Stimulated activated effector memory CD8-positive, alpha-beta T cell treated with anti-CD3 and anti-CD28 coated beads, Interleukin-12 subunit alpha, Interleukin-12 subunit beta, amount 100 ng/mL, for 72 hours (primary cell): ENCODE results near the gene EPG5.

Source experiments
- ATAC-seq: fragments of 150-1000 bp; cut with Tn5 transposase; 2 replicates; pipeline ENCODE4 v1.10.0; 2021
- DNase-seq, 2 donors: peaks; one replicate each; pipeline ENCODE4 v3.0.0; 2021 to 2022; ENCODE audit warnings: low spot score in 2 of 2
- H3K27ac Mint-ChIP-seq: one replicate; pipeline ENCODE4 v1.8.0; 2022; ENCODE audit warnings: mild to moderate bottlenecking, mixed read lengths
- H3K36me3 Mint-ChIP-seq: one replicate; pipeline ENCODE4 v1.8.0; 2022; ENCODE audit warnings: mild to moderate bottlenecking, mixed read lengths
- H3K4me1 Mint-ChIP-seq: one replicate; pipeline ENCODE4 v1.8.0; 2022; ENCODE audit warnings: mixed read lengths
- H3K4me3 Mint-ChIP-seq: one replicate; pipeline ENCODE4 v1.8.0; 2022; ENCODE audit warnings: mild to moderate bottlenecking, mixed read lengths
- H3K9me3 Mint-ChIP-seq: one replicate; pipeline ENCODE4 v1.8.0; 2022; ENCODE audit warnings: mixed read lengths

EPG5 gene

DNA sequence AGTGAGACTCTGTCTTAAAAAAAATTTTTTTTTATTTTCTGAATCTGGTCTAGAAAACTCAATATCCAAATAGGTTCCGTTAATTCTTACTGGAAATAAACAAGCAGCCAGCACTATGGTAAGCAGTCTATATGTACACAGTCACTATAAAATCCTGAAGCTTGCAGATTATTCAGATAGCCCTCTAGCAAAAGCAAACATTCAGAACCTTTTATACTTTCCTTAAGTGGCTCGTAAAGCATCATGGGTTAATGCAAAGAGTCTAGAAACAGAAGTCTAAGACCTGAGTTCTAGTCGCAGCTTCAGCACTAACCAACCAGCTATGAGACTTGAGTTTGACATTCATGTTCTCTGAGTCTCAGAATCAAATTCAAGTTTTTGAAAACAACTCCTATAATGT lies 89.7 kb downstream of the EPG5 start:
- ATAC-seq, result no peak
- H3K4me3 Mint-ChIP-seq, result no peak overlapping the region
- H3K27ac Mint-ChIP-seq, result no peak overlapping the region
- H3K9me3 Mint-ChIP-seq, result peaks cover 15% of the 10 kb centered on the region
- no peak for DNase-seq
- peaks cover 37% of the 10 kb centered on the region for H3K4me1 Mint-ChIP-seq
- H3K36me3 Mint-ChIP-seq, result peaks cover 86% of the 10 kb centered on the region

DNA sequence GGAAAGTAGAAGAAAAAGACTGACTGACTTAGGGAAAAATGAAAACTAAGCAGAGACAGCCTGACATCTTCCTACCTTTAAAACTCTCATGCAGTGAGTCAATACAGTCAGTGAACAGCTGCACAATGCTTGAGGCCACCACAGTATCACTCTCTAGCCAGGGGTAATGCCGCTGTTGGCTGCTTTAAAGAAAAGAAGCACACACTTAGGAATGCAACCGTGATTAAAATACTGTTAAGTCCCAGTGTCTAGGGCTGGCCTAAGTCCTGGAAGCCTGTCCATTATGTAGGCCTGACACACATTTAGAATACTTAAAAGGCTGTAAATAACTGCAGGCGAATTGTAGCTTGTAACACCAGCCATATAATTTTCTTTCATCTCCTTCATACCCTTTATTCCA lies 91.0 kb downstream of the EPG5 start:
- peaks cover 44% of the 10 kb centered on the region for H3K4me1 Mint-ChIP-seq
- peaks cover 86% of the 10 kb centered on the region for H3K36me3 Mint-ChIP-seq
- DNase-seq (no peak), ATAC-seq (no peak)
- H3K9me3 Mint-ChIP-seq, result peaks cover 15% of the 10 kb centered on the region
- H3K4me3 Mint-ChIP-seq, result no peak overlapping the region
- no peak overlapping the region for H3K27ac Mint-ChIP-seq

DNA sequence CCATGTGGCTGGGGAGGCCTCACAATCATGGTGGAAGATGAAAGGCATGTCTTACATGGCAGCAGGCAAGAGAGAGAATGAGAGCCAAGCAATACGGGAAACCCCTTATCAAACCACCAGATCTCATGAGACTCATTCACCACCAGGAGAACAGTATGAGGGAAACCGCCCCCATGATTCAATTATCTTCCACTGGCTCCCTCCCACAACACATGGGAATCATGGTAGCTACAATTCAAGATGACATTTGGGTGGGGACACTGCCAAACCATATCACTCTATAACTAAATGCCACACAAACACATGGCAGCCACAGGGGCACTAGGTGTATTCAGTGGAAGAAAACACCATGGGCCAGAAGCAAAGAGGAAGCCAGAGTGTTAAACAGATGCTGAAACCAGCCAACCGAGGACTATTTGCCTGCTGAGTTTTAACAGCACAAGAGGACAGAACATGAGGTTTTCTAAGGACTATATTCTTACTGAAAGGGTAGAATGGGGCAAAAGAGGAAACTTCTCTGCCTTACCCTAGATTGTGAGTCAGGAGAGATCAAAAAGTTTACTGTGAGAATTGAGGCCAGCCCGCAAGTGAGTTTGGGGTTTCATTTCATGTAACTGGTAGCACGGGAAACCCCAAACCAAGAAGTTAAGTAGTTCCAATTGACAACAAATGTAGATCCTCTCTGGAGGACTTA lies 92.5 kb downstream of the EPG5 start:
- peak overlapping the region; percentile 91 for H3K27ac Mint-ChIP-seq
- H3K4me1 Mint-ChIP-seq, result peaks cover 36% of the 10 kb centered on the region
- peaks cover 86% of the 10 kb centered on the region for H3K36me3 Mint-ChIP-seq
- DNase-seq (peak; percentile 27 to 80), ATAC-seq (peak; percentile 96)
- peaks cover 15% of the 10 kb centered on the region for H3K9me3 Mint-ChIP-seq
- peak overlapping the region; percentile 26 for H3K4me3 Mint-ChIP-seq

DNA sequence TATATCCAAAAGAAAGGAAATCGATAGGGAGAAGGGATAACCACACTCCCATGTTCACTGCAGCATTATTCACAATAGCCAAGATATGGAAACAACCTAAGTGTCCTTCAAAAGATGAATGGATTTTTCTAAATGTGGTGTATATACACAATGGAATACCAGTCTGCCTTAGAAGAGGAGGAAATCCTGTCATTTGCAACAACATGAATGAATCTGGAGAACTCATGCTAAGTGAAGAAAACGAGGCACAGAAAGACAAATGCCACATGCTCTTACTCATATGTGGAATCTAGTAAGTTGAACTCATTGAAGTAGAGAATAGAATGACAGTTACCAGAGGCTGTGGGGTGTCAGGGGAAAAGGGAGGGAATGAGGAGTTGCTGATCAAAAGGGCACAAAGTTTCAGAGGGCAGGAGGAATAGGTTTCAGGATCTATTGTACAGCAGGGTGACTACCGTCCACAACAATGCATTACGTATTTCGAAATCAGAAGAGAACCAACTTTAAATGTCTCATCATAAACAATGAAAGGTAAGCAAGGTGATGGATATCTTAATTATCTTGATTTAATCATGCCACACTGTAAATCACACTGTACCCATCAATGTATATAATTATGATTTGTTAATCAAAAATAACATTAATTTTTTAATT lies 95.6 kb downstream of the EPG5 start:
- Mint-ChIP-seq H3K27ac (no peak overlapping the region), H3K36me3 (peaks cover 91% of the 10 kb centered on the region)
- ATAC-seq, result no peak

DNA sequence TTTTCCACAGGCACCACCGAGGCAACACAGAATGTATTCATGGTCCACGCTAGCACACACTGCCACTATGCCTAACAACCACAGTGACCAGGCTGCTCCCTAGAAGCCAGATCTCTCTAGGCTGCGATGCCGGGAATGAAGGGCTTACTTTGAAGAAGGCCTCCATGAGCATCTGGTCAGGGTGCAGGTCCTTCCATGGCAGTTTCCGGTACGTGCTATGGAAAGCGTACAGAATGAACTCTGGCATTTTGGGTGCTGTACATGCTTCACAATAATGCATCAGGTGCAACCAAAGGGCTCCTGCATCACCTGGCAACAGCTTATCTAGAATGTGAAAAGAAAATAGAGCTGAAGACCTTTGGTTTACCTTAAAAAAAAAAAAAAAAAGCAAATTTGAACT lies 96.7 kb downstream of the EPG5 start:
- Mint-ChIP-seq H3K27ac (no peak overlapping the region), H3K4me1 (peaks cover 29% of the 10 kb centered on the region), H3K4me3 (no peak overlapping the region), H3K9me3 (peaks cover 14% of the 10 kb centered on the region), H3K36me3 (peaks cover 91% of the 10 kb centered on the region)
- DNase-seq, result no peak
- ATAC-seq, result no peak

More for the DNA sequence above, 95.6 kb downstream of the EPG5 start:
- Mint-ChIP-seq H3K9me3 (peaks cover 15% of the 10 kb centered on the region), H3K4me1 (peaks cover 32% of the 10 kb centered on the region), H3K4me3 (no peak overlapping the region)
- no peak for DNase-seq

DNA sequence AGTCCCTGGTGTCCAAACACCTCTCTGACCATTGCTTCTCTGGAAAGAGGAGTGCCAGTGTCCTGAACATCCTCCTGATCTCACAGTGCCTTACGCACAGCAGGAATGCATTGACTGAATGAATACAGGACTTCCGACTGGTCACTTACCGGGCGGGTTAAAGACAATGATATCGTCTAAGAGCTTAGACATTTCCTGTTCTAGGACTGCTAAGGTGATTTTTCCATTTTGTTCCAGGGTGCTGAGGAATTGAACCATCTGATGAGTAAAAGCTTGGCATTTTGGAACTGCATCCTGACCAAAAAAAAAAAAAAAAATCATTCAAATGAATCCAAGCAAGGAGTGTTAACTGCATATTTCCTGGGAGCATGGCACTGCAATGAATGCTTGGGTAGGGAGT lies 101.7 kb downstream of the EPG5 start:
- DNase-seq (no peak), ATAC-seq (no peak)
- H3K4me1 Mint-ChIP-seq, result no peaks in the 10 kb centered on the region
- no peak overlapping the region for H3K4me3 Mint-ChIP-seq
- H3K27ac Mint-ChIP-seq, result no peak overlapping the region
- H3K9me3 Mint-ChIP-seq, result no peaks in the 10 kb centered on the region
- peaks cover 99% of the 10 kb centered on the region for H3K36me3 Mint-ChIP-seq

DNA sequence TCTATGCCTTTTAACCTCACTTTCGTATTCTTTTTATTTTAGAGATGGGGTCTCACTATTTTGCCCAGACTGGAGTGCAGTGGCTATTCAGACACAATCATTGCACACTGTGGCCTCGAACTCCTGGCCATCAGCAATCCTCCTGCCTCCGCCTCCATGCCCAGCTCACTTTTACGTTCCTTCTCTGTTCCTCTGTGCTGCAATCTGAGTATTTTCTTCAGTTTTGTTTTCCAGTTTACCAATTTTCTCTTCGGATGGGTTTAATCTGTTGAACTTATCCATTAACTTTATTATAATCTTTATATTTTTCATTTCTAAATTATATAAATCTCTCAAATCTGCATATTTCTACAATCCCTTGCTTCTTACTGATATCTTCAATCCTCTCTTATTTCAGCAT lies 103.0 kb downstream of the EPG5 start:
- Mint-ChIP-seq H3K36me3 (peaks cover 99% of the 10 kb centered on the region), H3K4me3 (no peak overlapping the region), H3K9me3 (no peaks in the 10 kb centered on the region), H3K4me1 (no peaks in the 10 kb centered on the region), H3K27ac (no peak overlapping the region)
- ATAC-seq (no peak), DNase-seq (no peak)

DNA sequence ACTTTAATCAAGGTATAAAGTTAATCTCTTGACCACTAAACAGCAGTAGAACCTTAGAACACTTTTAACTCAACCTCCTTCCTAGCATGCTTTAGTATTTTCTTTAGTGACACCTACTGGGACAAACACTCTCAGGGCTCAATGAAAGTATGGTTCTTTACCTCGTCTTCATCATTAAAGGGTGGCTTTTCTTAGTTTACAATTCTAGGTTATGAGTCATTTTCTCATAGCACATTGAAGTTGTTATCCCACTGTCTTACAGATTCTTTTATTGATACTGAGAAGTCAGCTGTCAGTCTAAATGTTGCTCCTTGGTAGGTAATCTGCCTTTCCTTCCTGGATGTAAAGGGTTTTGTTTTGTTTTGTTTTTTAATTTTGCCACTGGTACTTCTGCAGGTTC lies 103.7 kb downstream of the EPG5 start:
- ATAC-seq (peak; percentile 77), DNase-seq (no peak)
- Mint-ChIP-seq H3K27ac (no peak overlapping the region), H3K36me3 (peaks cover 100% of the 10 kb centered on the region), H3K9me3 (no peaks in the 10 kb centered on the region), H3K4me1 (no peaks in the 10 kb centered on the region), H3K4me3 (no peak overlapping the region)

DNA sequence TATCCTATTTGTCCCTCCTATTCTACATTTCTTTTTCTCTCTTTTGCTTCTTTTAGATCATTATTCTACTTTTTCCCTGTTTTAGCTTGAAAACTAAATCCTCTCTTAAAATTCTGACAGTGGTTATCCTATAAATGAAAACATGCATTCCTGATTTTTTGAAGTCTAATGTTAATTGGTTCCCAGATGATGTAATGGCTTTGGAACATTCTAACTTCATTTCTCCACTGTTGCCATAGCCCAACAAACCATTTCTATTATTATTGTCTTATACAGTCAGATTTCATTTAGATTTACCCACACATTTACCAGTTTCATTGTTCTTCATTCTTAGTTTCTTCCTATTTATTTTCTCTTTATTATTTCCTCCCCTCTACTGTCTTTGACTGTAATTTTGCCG lies 105.2 kb downstream of the EPG5 start:
- Mint-ChIP-seq H3K4me3 (no peak overlapping the region), H3K36me3 (peaks cover 100% of the 10 kb centered on the region), H3K9me3 (no peaks in the 10 kb centered on the region)

DNA sequence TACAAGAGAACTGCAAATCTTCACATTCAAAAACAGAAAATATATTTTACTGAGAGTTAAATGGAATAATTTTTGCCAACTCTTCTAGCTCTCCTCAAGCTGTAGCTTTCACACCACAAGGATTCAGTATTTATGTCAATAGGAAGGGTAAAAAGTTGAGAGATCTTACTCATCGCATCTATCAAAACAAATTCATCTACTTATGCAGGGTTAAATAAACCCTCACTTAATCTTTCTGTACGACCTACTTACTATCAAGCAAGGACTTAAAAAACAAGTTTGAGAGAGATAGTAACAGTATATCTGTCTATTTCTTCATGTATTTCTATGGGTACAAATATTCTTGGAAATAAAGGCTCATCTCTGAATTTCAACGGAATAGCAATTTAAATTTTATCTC lies 106.2 kb downstream of the EPG5 start:
- Mint-ChIP-seq H3K9me3 (no peaks in the 10 kb centered on the region), H3K27ac (no peak overlapping the region), H3K4me3 (no peak overlapping the region), H3K36me3 (peaks cover 100% of the 10 kb centered on the region), H3K4me1 (no peaks in the 10 kb centered on the region)
- ATAC-seq, result no peak
- no peak for DNase-seq

More for the DNA sequence above, 105.2 kb downstream of the EPG5 start:
- DNase-seq, result no peak
- no peaks in the 10 kb centered on the region for H3K4me1 Mint-ChIP-seq
- no peak overlapping the region for H3K27ac Mint-ChIP-seq
- no peak for ATAC-seq

DNA sequence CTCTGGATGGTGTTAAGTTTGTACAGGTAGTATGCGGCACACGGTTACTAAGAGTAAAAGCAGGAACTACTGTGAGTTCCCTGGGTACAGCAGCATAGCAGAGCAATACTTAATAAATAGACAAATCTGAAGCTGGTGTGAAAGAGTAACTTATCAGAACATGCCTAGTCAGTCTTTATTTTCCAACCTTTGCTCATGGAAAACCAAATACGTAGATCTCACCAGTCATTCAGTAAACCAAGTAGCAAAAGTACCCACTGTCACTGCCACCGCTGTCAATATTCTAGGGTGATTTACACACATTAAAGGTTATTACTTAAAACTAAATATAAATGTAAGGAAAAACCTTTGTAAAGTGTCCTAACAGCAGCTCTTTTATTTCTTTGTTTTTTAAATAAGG lies 106.6 kb downstream of the EPG5 start:
- Mint-ChIP-seq H3K4me1 (no peaks in the 10 kb centered on the region), H3K9me3 (no peaks in the 10 kb centered on the region), H3K4me3 (no peak overlapping the region), H3K36me3 (peaks cover 100% of the 10 kb centered on the region), H3K27ac (no peak overlapping the region)
- DNase-seq, result no peak
- no peak for ATAC-seq

DNA sequence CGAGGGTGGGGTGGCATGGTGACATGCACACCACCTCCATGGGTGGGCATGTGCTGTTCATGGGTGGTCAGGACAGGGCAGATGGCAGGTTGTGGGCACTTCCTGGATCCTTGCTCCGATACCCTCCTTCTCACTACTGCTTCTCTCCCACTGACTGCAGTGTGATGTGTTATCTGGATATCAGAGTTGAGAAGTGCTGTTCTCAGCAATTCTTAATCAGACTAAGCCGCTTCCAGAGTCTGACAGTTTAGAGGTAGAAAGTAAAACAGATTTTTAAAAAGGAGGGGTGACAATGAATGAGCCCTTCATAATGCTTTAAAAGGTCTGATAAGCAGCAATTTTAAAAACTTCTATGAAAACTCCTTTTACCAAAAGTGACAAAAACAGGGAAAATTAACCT lies 107.8 kb downstream of the EPG5 start:
- no peaks in the 10 kb centered on the region for H3K4me1 Mint-ChIP-seq
- no peak overlapping the region for H3K4me3 Mint-ChIP-seq
- peak overlapping the region; percentile 40 for H3K27ac Mint-ChIP-seq

DNA sequence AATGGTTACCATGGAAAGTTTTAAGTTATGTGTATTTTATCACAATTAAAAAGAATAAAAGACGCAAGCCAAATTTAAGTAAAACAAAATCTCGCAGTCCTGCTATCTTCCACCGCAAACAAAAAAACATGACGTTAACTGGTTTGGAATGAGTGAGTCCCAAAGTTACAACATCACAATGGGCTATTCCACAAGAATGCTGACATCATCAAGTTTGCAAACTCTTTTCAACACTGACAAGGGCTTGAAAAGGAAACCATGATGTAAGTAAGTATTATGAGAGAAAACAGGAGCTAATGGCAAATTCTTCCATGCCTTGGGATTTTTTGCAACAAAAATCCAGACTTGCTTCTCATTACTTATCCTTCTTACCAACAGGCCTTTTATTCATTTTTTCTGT lies 110.6 kb downstream of the EPG5 start:
- ATAC-seq (no peak), DNase-seq (no peak)
- Mint-ChIP-seq H3K9me3 (no peaks in the 10 kb centered on the region), H3K27ac (no peak overlapping the region), H3K4me1 (no peaks in the 10 kb centered on the region), H3K4me3 (no peak overlapping the region), H3K36me3 (peaks cover 99% of the 10 kb centered on the region)

More for the DNA sequence above, 107.8 kb downstream of the EPG5 start:
- ATAC-seq (no peak), DNase-seq (no peak)
- Mint-ChIP-seq H3K9me3 (no peaks in the 10 kb centered on the region), H3K36me3 (peaks cover 99% of the 10 kb centered on the region)

DNA sequence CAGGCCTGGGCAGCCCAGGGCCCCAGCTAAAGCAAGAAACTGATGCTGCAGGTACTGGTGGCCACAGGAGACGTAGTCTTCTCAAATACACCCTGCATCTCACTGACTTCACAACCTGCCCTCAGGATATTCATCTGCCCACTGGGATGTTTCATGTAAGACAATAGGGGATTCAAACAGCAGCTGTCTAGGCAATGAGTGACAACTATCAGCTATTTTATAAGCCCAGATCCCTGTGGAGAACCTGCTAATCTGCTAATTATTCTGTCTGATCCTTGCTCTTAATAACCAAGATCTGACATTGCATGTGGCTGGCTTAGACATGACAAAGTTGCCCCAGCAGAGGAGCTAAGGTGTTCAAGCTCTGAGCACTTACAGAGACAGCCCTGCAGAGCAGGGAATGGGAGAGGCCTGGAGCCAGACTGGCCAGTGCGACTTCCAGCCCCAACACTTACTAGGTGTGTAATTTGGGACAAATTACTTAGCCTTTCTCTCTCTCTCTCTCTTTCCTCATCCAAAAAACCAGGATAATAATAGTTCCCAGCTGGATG lies 113.0 kb downstream of the EPG5 start:
- H3K4me1 Mint-ChIP-seq, result no peaks in the 10 kb centered on the region

DNA sequence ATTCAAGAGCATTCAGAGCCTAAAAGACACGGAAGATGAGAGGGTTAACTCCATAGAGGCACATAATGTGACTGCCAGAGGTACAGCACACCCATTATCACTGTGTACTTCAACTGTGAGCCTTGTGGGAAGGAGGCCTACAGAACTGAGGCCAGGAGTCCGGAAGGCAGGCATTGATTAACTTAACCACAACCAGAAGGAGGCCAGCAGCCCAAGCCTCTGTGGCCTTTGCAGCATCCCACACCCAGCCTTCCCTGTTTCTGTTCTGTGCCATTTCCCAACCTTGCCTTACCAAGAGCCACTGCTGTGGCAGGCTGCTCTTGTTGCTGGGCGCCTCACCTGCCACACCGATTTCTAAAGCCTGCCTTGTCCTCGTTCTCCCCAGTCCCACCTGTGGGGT lies 114.5 kb downstream of the EPG5 start:
- ATAC-seq, result no peak
- Mint-ChIP-seq H3K9me3 (no peaks in the 10 kb centered on the region), H3K4me3 (no peak overlapping the region), H3K36me3 (peaks cover 84% of the 10 kb centered on the region), H3K4me1 (no peaks in the 10 kb centered on the region), H3K27ac (peak overlapping the region; percentile 27)
- no peak for DNase-seq

More for the DNA sequence above, 113.0 kb downstream of the EPG5 start:
- peaks cover 98% of the 10 kb centered on the region for H3K36me3 Mint-ChIP-seq
- peak overlapping the region; percentile 45 for H3K27ac Mint-ChIP-seq
- H3K9me3 Mint-ChIP-seq, result no peaks in the 10 kb centered on the region
- DNase-seq, result no peak
- H3K4me3 Mint-ChIP-seq, result no peak overlapping the region
- ATAC-seq, result no peak
